ENCODE measurements around the gene RIN3. TPM values are rescaled to one million over a fixed set of nuclear protein-coding genes. Genes with fewer than 3 reads are reported as not detected.

The RIN3 gene
- total and polyA plus RNA-seq, 4 donors: 5.0 to 15.6 (median 9.0) TPM

DNA sequence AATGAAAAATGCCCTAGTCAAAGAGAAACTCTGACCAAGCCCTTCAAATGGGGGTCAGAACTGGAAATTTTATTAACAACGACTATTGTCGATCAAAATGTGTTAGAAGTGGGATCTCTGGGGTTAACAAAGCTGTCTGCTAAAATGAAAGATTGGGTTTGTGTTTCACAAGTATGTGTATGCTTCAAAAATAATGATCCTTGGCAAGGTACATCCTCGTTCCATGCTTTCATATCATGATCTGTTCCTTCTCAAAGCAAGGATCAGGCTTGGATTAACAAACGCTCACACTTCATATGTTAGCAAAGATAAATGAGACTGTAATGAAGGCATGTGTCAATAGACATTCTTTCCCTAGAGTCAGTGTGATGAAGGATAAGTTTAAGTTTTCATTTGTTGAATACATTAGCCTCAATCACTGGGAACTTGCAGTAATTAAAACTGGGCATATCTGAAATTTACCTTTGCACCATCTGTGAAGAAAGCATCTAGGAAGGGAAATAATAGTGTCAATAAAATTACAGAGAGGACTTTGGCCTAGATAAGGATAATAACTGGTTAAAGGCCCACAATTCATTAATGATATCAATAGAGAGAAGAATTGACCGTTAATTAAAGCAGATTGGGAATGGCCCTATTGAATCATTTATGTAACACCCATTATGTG is 91.8 kb downstream of the RIN3 start (continued):
- TF ChIP-seq TAF1 (conservative IDR thresholded peaks at IDR 0.05): no peak
- no peak for TF ChIP-seq HNF4G (IDR thresholded peaks at IDR 0.05)
- TF ChIP-seq HNF4A (conservative IDR thresholded peaks at IDR 0.05): no peak
- TF ChIP-seq FOXA2 (IDR thresholded peaks at IDR 0.05): no peak
- TF ChIP-seq FOXA1 (IDR thresholded peaks at IDR 0.05): no peak
- no peak for TF ChIP-seq SP1 (IDR thresholded peaks at IDR 0.05)

DNA sequence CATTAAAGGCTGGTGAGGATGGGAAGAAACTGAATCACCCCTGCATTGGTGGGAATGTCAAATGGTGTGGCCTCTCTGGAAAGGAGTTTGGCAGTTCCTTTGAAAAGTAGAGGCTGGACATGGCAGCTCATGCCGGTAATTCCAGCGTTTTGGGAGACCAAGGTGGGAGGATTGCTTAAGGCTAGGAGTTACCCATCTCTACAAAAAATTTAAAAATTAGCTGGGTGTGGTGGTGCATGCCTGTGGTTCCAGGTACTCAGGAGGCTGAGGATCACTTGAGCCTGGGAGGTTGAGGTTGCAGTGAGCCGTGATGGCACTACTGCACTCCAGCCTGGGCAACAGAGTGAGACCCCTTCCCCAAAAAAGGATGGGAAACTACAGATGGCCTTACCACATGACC is 93.7 kb downstream of the RIN3 start:
- no peak overlapping the region for H3K9ac ChIP-seq (ENCODE audit: low read depth in 1 of 2, low read length in 2 of 2)
- no peak for DNase-seq (ENCODE audit: low spot score)
- peaks cover 0 to 3% (median 1%) of the 10 kb centered on the region in 4 donors for H3K36me3 ChIP-seq (ENCODE audit: control insufficient read depth in 4 of 4, insufficient read depth in 3 of 4, low read depth in 1 of 4, low read length in 3 of 4)
- no peaks in the 10 kb centered on the region for H3K27me3 ChIP-seq (ENCODE audit: control insufficient read depth in 4 of 4, insufficient read depth in 4 of 4, low read length in 3 of 4)
- TF ChIP-seq HNF4A (conservative IDR thresholded peaks at IDR 0.05) (no peak), JUND (IDR thresholded peaks at IDR 0.05) (no peak), GABPA (IDR thresholded peaks at IDR 0.05 in 1 of 2, conservative IDR thresholded peaks at IDR 0.05 in 1 of 2) (no peak), EGR1 (IDR thresholded peaks at IDR 0.05; ENCODE audit: low read depth in 2 of 2) (no peak), SP1 (IDR thresholded peaks at IDR 0.05) (no peak), YY1 (IDR thresholded peaks at IDR 0.05) (no peak), RXRA (IDR thresholded peaks at IDR 0.05) (no peak), TAF1 (conservative IDR thresholded peaks at IDR 0.05) (no peak), NR2F2 (IDR thresholded peaks at IDR 0.05) (no peak), FOXA2 (IDR thresholded peaks at IDR 0.05) (no peak), HNF4G (IDR thresholded peaks at IDR 0.05) (no peak), RAD21 (IDR thresholded peaks at IDR 0.05) (no peak), FOXA1 (IDR thresholded peaks at IDR 0.05) (no peak)
- TF ChIP-seq, protein P1, sequence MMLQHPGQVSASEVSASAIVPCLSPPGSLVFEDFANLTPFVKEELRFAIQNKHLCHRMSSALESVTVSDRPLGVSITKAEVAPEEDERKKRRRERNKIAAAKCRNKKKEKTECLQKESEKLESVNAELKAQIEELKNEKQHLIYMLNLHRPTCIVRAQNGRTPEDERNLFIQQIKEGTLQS (IDR thresholded peaks at IDR 0.05): no peak
- TF ChIP-seq, protein P2, sequence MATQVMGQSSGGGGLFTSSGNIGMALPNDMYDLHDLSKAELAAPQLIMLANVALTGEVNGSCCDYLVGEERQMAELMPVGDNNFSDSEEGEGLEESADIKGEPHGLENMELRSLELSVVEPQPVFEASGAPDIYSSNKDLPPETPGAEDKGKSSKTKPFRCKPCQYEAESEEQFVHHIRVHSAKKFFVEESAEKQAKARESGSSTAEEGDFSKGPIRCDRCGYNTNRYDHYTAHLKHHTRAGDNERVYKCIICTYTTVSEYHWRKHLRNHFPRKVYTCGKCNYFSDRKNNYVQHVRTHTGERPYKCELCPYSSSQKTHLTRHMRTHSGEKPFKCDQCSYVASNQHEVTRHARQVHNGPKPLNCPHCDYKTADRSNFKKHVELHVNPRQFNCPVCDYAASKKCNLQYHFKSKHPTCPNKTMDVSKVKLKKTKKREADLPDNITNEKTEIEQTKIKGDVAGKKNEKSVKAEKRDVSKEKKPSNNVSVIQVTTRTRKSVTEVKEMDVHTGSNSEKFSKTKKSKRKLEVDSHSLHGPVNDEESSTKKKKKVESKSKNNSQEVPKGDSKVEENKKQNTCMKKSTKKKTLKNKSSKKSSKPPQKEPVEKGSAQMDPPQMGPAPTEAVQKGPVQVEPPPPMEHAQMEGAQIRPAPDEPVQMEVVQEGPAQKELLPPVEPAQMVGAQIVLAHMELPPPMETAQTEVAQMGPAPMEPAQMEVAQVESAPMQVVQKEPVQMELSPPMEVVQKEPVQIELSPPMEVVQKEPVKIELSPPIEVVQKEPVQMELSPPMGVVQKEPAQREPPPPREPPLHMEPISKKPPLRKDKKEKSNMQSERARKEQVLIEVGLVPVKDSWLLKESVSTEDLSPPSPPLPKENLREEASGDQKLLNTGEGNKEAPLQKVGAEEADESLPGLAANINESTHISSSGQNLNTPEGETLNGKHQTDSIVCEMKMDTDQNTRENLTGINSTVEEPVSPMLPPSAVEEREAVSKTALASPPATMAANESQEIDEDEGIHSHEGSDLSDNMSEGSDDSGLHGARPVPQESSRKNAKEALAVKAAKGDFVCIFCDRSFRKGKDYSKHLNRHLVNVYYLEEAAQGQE (IDR thresholded peaks at IDR 0.05): no peak
- TF ChIP-seq, protein P3, sequence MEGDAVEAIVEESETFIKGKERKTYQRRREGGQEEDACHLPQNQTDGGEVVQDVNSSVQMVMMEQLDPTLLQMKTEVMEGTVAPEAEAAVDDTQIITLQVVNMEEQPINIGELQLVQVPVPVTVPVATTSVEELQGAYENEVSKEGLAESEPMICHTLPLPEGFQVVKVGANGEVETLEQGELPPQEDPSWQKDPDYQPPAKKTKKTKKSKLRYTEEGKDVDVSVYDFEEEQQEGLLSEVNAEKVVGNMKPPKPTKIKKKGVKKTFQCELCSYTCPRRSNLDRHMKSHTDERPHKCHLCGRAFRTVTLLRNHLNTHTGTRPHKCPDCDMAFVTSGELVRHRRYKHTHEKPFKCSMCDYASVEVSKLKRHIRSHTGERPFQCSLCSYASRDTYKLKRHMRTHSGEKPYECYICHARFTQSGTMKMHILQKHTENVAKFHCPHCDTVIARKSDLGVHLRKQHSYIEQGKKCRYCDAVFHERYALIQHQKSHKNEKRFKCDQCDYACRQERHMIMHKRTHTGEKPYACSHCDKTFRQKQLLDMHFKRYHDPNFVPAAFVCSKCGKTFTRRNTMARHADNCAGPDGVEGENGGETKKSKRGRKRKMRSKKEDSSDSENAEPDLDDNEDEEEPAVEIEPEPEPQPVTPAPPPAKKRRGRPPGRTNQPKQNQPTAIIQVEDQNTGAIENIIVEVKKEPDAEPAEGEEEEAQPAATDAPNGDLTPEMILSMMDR (IDR thresholded peaks at IDR 0.05; ENCODE audit: low read depth, low read length, missing input control): no peak
- TF ChIP-seq, protein P4, sequence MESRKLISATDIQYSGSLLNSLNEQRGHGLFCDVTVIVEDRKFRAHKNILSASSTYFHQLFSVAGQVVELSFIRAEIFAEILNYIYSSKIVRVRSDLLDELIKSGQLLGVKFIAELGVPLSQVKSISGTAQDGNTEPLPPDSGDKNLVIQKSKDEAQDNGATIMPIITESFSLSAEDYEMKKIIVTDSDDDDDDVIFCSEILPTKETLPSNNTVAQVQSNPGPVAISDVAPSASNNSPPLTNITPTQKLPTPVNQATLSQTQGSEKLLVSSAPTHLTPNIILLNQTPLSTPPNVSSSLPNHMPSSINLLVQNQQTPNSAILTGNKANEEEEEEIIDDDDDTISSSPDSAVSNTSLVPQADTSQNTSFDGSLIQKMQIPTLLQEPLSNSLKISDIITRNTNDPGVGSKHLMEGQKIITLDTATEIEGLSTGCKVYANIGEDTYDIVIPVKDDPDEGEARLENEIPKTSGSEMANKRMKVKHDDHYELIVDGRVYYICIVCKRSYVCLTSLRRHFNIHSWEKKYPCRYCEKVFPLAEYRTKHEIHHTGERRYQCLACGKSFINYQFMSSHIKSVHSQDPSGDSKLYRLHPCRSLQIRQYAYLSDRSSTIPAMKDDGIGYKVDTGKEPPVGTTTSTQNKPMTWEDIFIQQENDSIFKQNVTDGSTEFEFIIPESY (IDR thresholded peaks at IDR 0.05): no peak
- TF ChIP-seq, protein P5, sequence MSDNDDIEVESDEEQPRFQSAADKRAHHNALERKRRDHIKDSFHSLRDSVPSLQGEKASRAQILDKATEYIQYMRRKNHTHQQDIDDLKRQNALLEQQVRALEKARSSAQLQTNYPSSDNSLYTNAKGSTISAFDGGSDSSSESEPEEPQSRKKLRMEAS (IDR thresholded peaks at IDR 0.05): no peak
- WGBS: 94% methylated on average over 3 of the region's 3 CpGs
- H3K9me3 ChIP-seq (ENCODE audit: control insufficient read depth in 4 of 4, low read length in 3 of 4): no peaks in the 10 kb centered on the region
- no peaks in the 10 kb centered on the region for H3K4me1 ChIP-seq (ENCODE audit: control insufficient read depth in 4 of 4, insufficient read depth in 4 of 4, low read length in 3 of 4)
- H3K4me3 ChIP-seq (ENCODE audit: low read depth in 1 of 3, low read length in 3 of 3): no peak overlapping the region
- H3K27ac ChIP-seq (ENCODE audit: low read depth in 1 of 2, low read length in 2 of 2): no peak overlapping the region

Data from liver (tissue), 9 donors.